Measurements from ENCODE around the gene CIPC.
A peak's percentile ranks its signal among the peaks of the same experiment; 100 is the strongest.

Gene CIPC

DNA sequence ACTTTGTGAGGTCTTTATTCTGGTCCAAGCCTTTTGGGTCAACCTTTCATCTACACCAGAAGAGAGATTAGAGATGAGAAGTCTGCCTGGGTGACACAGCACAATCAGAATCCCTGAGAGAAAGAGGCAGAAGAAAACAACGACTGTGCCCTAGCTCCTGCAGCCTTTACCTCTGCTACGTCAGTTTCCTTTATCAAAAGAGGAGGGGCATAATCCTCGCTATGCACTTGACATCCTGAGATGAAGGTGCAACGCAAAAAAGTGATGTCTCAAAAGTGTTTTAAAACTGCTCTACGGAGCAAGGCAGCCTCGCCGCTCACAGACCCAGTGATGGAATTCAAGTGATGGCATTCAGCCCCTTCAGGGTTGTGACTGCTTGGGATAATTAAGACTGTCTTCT is 21.8 kb downstream of the CIPC start:
- H3K4me3 Mint-ChIP-seq, result no peak overlapping the region
- H3K9me3 Mint-ChIP-seq, result no peaks in the 10 kb centered on the region
- no peak overlapping the region for H3K27ac Mint-ChIP-seq
- H3K27me3 Mint-ChIP-seq, result peaks cover 15% of the 10 kb centered on the region
- intact Hi-C loops (cut with micrococcal nuclease), result no loop called here
- peaks cover 55% of the 10 kb centered on the region for H3K36me3 Mint-ChIP-seq (ENCODE audit: low read depth)
- peaks cover 44% of the 10 kb centered on the region for H3K4me1 Mint-ChIP-seq (ENCODE audit: low read depth)

- intact Hi-C loops (cut with micrococcal nuclease), result no loop called here
- Mint-ChIP-seq H3K4me3 (peak overlapping the region; percentile 58), H3K4me1 (ENCODE audit: low read depth) (peaks cover 51% of the 10 kb centered on the region), H3K27me3 (peaks cover 26% of the 10 kb centered on the region), H3K36me3 (ENCODE audit: low read depth) (peaks cover 43% of the 10 kb centered on the region), H3K9me3 (no peaks in the 10 kb centered on the region), H3K27ac (peak overlapping the region; percentile 85)
These were observed 23.0 kb downstream of the CIPC start for GRCh38 chr14:77120771-77121743.

GRCh38 chr14:77122526-77123125 is 24.6 kb downstream of the CIPC start:
- intact Hi-C loops (cut with micrococcal nuclease), result no loop called here
- Mint-ChIP-seq H3K4me3 (no peak overlapping the region), H3K36me3 (ENCODE audit: low read depth) (peaks cover 27% of the 10 kb centered on the region), H3K4me1 (ENCODE audit: low read depth) (peaks cover 55% of the 10 kb centered on the region), H3K27me3 (peaks cover 38% of the 10 kb centered on the region), H3K27ac (peak overlapping the region; percentile 85), H3K9me3 (no peaks in the 10 kb centered on the region)

DNA sequence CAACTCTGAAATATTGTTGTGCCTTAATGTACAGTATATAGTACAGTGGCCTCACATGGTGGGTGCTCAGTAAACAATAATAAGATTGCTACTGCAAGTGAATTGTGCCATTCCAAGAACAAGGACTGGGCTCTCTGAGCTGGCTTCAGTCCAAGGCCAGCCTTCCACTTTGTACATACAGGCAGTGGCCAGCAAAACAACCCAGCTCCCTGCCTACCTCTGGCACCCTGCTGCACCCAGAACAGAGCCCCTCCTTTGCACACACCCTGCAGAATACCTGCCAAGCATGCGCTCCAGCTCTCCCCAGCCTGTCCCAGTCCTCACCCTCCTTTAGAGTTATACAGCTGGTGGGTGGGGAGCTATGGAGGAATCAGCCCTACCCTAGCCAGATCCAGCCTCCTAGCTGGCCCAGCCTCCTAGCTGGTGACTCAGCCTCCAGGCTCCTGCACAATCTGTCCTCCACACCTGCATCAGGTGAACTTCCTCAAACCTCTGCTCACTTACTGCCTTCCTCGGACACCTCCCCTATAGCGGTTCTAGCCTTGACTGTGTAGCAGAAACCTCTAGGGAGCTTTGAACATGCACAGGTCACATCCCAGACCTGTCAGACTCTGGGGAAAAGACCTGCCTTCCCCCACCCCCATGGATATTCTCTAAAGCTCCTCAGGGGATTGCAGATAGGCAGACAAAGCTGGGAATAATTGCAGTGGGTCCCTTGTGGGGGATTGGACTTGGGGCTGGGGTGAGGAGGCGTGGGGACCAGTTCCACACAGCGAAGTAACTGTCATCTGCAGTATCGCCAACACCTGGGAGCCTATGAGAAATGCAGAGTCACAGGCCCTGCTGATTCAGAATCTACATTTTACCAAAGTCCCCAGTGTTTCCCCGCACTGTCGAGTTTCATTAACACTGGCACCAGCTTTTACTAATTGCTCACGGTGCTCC is 25.6 kb downstream of the CIPC start:
- H3K9me3 Mint-ChIP-seq, result no peaks in the 10 kb centered on the region
- H3K27ac Mint-ChIP-seq, result no peak overlapping the region
- peaks cover 48% of the 10 kb centered on the region for H3K27me3 Mint-ChIP-seq
- intact Hi-C loops (cut with micrococcal nuclease), result no loop called here
- no peak overlapping the region for H3K4me3 Mint-ChIP-seq
- peaks cover 27% of the 10 kb centered on the region for H3K36me3 Mint-ChIP-seq (ENCODE audit: low read depth)
- H3K4me1 Mint-ChIP-seq (ENCODE audit: low read depth), result peaks cover 56% of the 10 kb centered on the region

- H3K27me3 Mint-ChIP-seq, result peaks cover 55% of the 10 kb centered on the region
- peak overlapping the region; percentile 70 for H3K4me3 Mint-ChIP-seq
- intact Hi-C loops (cut with micrococcal nuclease), result no loop called here
- peaks cover 17% of the 10 kb centered on the region for H3K36me3 Mint-ChIP-seq (ENCODE audit: low read depth)
- peaks cover 56% of the 10 kb centered on the region for H3K4me1 Mint-ChIP-seq (ENCODE audit: low read depth)
- H3K9me3 Mint-ChIP-seq, result no peaks in the 10 kb centered on the region
- H3K27ac Mint-ChIP-seq, result no peak overlapping the region
These were observed 26.6 kb downstream of the CIPC start for GRCh38 chr14:77124345-77125280.

- Mint-ChIP-seq H3K4me3 (peak overlapping the region; percentile 63), H3K36me3 (ENCODE audit: low read depth) (peaks cover 13% of the 10 kb centered on the region), H3K9me3 (no peaks in the 10 kb centered on the region), H3K4me1 (ENCODE audit: low read depth) (peaks cover 55% of the 10 kb centered on the region), H3K27ac (no peak overlapping the region), H3K27me3 (peaks cover 59% of the 10 kb centered on the region)
- intact Hi-C loops (cut with micrococcal nuclease), result no loop called here
These were observed 27.3 kb downstream of the CIPC start for GRCh38 chr14:77125281-77125801.

DNA sequence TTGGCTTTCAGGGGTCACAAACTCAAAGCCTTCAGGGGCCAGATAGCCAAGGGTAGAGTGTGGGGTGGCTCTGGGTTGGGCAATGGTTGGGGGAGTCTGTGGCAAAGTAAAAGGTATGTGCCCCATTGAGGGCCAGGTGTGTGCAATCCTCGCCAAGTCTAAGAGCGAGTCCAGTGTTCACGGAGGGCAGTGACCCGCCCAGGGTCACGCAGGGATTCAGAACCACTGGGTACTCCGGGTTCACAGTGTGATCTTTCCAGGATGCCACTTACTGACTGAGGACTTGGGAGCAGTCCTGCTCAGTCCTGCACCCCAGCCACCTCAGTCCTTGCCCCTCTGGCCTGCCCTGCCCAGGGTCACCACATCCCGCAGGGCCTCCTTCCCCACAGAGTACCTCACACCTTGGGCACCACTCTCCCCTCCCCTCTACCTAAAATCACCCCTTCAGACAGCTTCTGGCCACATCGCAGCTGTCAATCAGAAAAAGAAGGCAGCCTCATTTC is 27.8 kb downstream of the CIPC start:
- Mint-ChIP-seq H3K9me3 (no peaks in the 10 kb centered on the region), H3K36me3 (ENCODE audit: low read depth) (peaks cover 8% of the 10 kb centered on the region), H3K4me1 (ENCODE audit: low read depth) (peaks cover 50% of the 10 kb centered on the region), H3K27me3 (peaks cover 64% of the 10 kb centered on the region), H3K4me3 (no peak overlapping the region), H3K27ac (no peak overlapping the region)
- intact Hi-C loops (cut with micrococcal nuclease), result no loop called here

- Mint-ChIP-seq H3K27me3 (peaks cover 68% of the 10 kb centered on the region), H3K36me3 (ENCODE audit: low read depth) (peaks cover 6% of the 10 kb centered on the region), H3K9me3 (no peaks in the 10 kb centered on the region), H3K4me1 (ENCODE audit: low read depth) (peaks cover 43% of the 10 kb centered on the region), H3K27ac (no peak overlapping the region), H3K4me3 (no peak overlapping the region)
- intact Hi-C loops (cut with micrococcal nuclease), result no loop called here
These were observed 28.5 kb downstream of the CIPC start for GRCh38 chr14:77126461-77126990.

- intact Hi-C loops (cut with micrococcal nuclease), result no loop called here
- Mint-ChIP-seq H3K36me3 (ENCODE audit: low read depth) (no peaks in the 10 kb centered on the region), H3K4me3 (no peak overlapping the region), H3K27me3 (peaks cover 83% of the 10 kb centered on the region), H3K9me3 (no peaks in the 10 kb centered on the region), H3K27ac (no peak overlapping the region), H3K4me1 (ENCODE audit: low read depth) (peaks cover 24% of the 10 kb centered on the region)
These were observed 30.4 kb downstream of the CIPC start for GRCh38 chr14:77128414-77128891.

GRCh38 chr14:77130386-77130785 is 32.3 kb downstream of the CIPC start:
- Mint-ChIP-seq H3K4me1 (ENCODE audit: low read depth) (peaks cover 8% of the 10 kb centered on the region), H3K36me3 (ENCODE audit: low read depth) (no peaks in the 10 kb centered on the region), H3K4me3 (no peak overlapping the region), H3K27ac (no peak overlapping the region), H3K27me3 (peaks cover 82% of the 10 kb centered on the region), H3K9me3 (no peaks in the 10 kb centered on the region)
- intact Hi-C loops (cut with micrococcal nuclease), result no loop called here

GRCh38 chr14:77131206-77131605 is 33.1 kb downstream of the CIPC start:
- Mint-ChIP-seq H3K36me3 (ENCODE audit: low read depth) (no peaks in the 10 kb centered on the region), H3K27ac (no peak overlapping the region), H3K9me3 (no peaks in the 10 kb centered on the region), H3K27me3 (peaks cover 78% of the 10 kb centered on the region), H3K4me1 (ENCODE audit: low read depth) (peaks cover 5% of the 10 kb centered on the region), H3K4me3 (no peak overlapping the region)
- intact Hi-C loops (cut with micrococcal nuclease), result no loop called here

GRCh38 chr14:77131871-77132486 is 33.9 kb downstream of the CIPC start:
- no peak overlapping the region for H3K4me3 Mint-ChIP-seq
- intact Hi-C loops (cut with micrococcal nuclease), result no loop called here
- H3K9me3 Mint-ChIP-seq, result no peaks in the 10 kb centered on the region
- peaks cover 5% of the 10 kb centered on the region for H3K4me1 Mint-ChIP-seq (ENCODE audit: low read depth)
- H3K27me3 Mint-ChIP-seq, result peaks cover 77% of the 10 kb centered on the region
- no peak overlapping the region for H3K27ac Mint-ChIP-seq
- no peaks in the 10 kb centered on the region for H3K36me3 Mint-ChIP-seq (ENCODE audit: low read depth)
